Neural cell (in vitro differentiated cells): ENCODE results near the gene KSR2.

Source experiments
- POLR2AphosphoS5 ChIP-seq: IDR thresholded peaks from 2 replicates; pipeline ENCODE4 v1.6.1; 2012
- RAD21 ChIP-seq: fragments of 450-650 bp; conservative IDR thresholded peaks from 2 replicates; pipeline ENCODE4 v1.6.1; 2014; ENCODE audit warnings: antibody characterized with exemption, mild to moderate bottlenecking, moderate library complexity
- TF ChIP-seq, protein P1 (sequence below): fragments of 450-650 bp; IDR thresholded peaks from 2 replicates; pipeline ENCODE4 v1.5.1; 2014; ENCODE audit warnings: antibody characterized with exemption, mild to moderate bottlenecking, moderate library complexity; ENCODE audit not compliant: poor library complexity, severe bottlenecking
- TF ChIP-seq, protein P2 (sequence below): IDR thresholded peaks from 2 replicates; pipeline ENCODE4 v1.6.1; 2012; ENCODE audit warnings: borderline replicate concordance

DNA sequence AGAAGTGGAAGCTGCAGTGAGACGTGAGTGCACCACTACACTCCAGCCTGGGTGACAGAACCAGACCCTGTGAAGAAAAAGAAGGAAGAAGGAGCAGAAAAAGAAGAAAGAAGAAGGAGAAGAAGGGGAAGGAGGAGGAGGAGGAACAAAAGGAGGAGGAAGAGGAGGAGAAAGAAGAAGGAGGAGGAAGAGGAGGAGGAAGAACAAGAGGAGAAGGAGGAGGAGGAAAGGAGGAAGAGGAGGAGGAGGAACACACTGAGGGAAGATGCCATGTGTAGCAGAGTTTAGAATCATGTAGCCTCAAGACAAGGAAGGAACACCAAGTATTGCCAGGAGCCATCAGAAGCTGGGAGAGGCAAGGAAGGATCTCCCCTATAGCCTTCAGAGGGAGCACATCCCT, 241.5 kb downstream of the KSR2 start:
- TF ChIP-seq, protein P1, sequence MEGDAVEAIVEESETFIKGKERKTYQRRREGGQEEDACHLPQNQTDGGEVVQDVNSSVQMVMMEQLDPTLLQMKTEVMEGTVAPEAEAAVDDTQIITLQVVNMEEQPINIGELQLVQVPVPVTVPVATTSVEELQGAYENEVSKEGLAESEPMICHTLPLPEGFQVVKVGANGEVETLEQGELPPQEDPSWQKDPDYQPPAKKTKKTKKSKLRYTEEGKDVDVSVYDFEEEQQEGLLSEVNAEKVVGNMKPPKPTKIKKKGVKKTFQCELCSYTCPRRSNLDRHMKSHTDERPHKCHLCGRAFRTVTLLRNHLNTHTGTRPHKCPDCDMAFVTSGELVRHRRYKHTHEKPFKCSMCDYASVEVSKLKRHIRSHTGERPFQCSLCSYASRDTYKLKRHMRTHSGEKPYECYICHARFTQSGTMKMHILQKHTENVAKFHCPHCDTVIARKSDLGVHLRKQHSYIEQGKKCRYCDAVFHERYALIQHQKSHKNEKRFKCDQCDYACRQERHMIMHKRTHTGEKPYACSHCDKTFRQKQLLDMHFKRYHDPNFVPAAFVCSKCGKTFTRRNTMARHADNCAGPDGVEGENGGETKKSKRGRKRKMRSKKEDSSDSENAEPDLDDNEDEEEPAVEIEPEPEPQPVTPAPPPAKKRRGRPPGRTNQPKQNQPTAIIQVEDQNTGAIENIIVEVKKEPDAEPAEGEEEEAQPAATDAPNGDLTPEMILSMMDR = no peak
- TF ChIP-seq POLR2AphosphoS5 (no peak), RAD21 (no peak)
- TF ChIP-seq, protein P2, sequence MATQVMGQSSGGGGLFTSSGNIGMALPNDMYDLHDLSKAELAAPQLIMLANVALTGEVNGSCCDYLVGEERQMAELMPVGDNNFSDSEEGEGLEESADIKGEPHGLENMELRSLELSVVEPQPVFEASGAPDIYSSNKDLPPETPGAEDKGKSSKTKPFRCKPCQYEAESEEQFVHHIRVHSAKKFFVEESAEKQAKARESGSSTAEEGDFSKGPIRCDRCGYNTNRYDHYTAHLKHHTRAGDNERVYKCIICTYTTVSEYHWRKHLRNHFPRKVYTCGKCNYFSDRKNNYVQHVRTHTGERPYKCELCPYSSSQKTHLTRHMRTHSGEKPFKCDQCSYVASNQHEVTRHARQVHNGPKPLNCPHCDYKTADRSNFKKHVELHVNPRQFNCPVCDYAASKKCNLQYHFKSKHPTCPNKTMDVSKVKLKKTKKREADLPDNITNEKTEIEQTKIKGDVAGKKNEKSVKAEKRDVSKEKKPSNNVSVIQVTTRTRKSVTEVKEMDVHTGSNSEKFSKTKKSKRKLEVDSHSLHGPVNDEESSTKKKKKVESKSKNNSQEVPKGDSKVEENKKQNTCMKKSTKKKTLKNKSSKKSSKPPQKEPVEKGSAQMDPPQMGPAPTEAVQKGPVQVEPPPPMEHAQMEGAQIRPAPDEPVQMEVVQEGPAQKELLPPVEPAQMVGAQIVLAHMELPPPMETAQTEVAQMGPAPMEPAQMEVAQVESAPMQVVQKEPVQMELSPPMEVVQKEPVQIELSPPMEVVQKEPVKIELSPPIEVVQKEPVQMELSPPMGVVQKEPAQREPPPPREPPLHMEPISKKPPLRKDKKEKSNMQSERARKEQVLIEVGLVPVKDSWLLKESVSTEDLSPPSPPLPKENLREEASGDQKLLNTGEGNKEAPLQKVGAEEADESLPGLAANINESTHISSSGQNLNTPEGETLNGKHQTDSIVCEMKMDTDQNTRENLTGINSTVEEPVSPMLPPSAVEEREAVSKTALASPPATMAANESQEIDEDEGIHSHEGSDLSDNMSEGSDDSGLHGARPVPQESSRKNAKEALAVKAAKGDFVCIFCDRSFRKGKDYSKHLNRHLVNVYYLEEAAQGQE = no peak
